Ishikawa (cell line): ENCODE results near the gene PDIK1L.

Experiments
- CEBPB ChIP-seq: IDR thresholded peaks from 2 replicates; pipeline ENCODE4 v1.6.1; 2012
- CREB1 ChIP-seq: IDR thresholded peaks from 2 replicates; pipeline ENCODE4 v1.6.1; 2012; ENCODE audit warnings: low read depth
- EGR1 ChIP-seq: IDR thresholded peaks from 2 replicates; pipeline ENCODE4 v1.6.1; 2012
- EP300 ChIP-seq: IDR thresholded peaks from 2 replicates; pipeline ENCODE4 v1.6.1; 2012; ENCODE audit warnings: borderline replicate concordance
- FOXM1 ChIP-seq: IDR thresholded peaks from 2 replicates; pipeline ENCODE4 v1.6.1; 2012; ENCODE audit warnings: low read depth, borderline replicate concordance
- NFIC ChIP-seq: IDR thresholded peaks from 2 replicates; pipeline ENCODE4 v1.6.1; 2012
- RAD21 ChIP-seq: IDR thresholded peaks from 2 replicates; pipeline ENCODE4 v1.6.1; 2012; ENCODE audit warnings: low read depth
- TAF1 ChIP-seq: IDR thresholded peaks from 2 replicates; pipeline ENCODE4 v1.6.1; 2012; ENCODE audit warnings: low read depth, mild to moderate bottlenecking
- TCF12 ChIP-seq: IDR thresholded peaks from 2 replicates; pipeline ENCODE4 v1.6.1; 2012; ENCODE audit warnings: low read depth
- TEAD4 ChIP-seq: IDR thresholded peaks from 2 replicates; pipeline ENCODE4 v1.6.1; 2012
- USF1 ChIP-seq: IDR thresholded peaks from 2 replicates; pipeline ENCODE4 v1.6.1; 2012
- YY1 ChIP-seq: IDR thresholded peaks from 2 replicates; pipeline ENCODE4 v1.6.1; 2012; ENCODE audit warnings: low read depth
- ZBTB7A ChIP-seq: IDR thresholded peaks from 2 replicates; pipeline ENCODE4 v1.6.1; 2012; ENCODE audit warnings: low read depth
- TF ChIP-seq, protein P1 (sequence below): IDR thresholded peaks from 2 replicates; pipeline ENCODE4 v1.6.1; 2012; ENCODE audit warnings: low read depth, mild to moderate bottlenecking
- TF ChIP-seq, protein P2 (sequence below): IDR thresholded peaks from 2 replicates; pipeline ENCODE4 v1.6.1; 2012

PDIK1L gene

DNA sequence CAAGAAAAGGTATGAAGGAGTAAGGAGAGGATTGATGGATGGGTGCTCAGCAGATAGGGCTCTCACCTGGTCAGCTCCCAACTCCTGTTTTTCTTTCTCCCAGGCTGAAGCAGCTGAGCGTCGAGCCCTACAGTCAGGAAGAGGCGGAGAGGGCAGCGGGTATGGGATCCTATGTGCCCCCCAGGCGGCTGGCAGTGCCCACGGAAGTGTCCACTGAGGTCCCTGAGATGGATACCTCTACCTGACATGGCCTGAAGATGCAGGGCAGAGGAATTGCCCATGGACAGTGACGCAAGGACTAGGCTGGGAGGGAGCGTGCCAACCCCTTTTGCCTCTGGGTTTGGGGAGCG lies 58.8 kb downstream of the PDIK1L start:
- TF ChIP-seq ZBTB7A (no peak), TAF1 (no peak), EGR1 (no peak), TEAD4 (no peak), EP300 (no peak), FOXM1 (no peak), NFIC (no peak), CREB1 (no peak), RAD21 (no peak), USF1 (no peak)
- TF ChIP-seq, protein P1, sequence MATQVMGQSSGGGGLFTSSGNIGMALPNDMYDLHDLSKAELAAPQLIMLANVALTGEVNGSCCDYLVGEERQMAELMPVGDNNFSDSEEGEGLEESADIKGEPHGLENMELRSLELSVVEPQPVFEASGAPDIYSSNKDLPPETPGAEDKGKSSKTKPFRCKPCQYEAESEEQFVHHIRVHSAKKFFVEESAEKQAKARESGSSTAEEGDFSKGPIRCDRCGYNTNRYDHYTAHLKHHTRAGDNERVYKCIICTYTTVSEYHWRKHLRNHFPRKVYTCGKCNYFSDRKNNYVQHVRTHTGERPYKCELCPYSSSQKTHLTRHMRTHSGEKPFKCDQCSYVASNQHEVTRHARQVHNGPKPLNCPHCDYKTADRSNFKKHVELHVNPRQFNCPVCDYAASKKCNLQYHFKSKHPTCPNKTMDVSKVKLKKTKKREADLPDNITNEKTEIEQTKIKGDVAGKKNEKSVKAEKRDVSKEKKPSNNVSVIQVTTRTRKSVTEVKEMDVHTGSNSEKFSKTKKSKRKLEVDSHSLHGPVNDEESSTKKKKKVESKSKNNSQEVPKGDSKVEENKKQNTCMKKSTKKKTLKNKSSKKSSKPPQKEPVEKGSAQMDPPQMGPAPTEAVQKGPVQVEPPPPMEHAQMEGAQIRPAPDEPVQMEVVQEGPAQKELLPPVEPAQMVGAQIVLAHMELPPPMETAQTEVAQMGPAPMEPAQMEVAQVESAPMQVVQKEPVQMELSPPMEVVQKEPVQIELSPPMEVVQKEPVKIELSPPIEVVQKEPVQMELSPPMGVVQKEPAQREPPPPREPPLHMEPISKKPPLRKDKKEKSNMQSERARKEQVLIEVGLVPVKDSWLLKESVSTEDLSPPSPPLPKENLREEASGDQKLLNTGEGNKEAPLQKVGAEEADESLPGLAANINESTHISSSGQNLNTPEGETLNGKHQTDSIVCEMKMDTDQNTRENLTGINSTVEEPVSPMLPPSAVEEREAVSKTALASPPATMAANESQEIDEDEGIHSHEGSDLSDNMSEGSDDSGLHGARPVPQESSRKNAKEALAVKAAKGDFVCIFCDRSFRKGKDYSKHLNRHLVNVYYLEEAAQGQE = no peak
- TF ChIP-seq, protein P2, sequence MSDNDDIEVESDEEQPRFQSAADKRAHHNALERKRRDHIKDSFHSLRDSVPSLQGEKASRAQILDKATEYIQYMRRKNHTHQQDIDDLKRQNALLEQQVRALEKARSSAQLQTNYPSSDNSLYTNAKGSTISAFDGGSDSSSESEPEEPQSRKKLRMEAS = no peak

DNA sequence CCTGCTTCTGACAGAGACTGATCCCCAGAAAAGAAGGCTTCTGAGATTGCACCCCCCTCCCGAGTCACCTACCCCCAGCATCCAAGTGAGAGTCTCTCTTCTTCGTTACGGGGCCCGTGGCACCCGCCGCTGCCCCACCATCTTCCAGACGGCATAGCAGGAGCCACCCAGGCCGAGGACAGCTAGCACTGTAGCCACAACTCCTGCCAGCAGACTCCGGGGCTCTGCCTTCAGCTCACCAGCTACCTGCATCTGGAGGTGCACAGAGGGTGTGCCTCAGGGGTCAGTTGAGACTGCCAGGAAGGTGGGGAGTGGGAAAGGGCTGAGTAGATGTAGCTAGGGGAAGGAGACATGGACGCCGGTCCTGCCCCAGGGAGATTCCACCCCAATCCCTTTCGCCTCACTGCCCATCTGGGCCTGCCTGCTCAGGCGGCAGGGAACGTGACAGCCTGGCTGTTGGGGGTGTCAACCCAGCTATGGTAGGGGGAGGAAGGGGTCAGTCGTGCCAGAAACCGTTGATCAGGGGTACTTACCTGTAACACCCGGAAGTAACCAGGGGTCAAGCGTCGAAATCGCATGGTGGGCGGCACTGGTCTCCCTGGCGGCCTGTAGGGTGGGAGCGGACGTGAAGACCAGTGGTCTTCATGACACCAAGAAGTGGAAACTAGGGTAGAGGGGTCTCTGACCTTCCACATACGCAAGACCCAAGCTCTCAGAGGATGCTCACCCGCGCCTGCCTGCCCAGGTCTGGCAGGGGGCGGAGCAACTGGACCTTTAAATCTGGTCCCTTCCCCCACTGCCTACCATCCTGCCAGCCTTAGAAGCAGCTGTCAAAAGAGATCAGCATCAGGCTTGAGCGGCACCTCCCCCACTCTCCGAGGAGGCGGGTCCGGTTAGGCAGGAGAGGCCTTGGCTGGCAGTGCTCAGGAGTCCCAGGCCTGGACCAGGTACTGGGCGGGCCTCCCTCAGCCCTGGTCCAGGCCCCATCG lies 59.8 kb downstream of the PDIK1L start, which contains the start of gene ZNF593OS:
Gene ZNF593OS (minus strand): TSS at position 749 of the 989 bp plus-strand sequence. CDS start 171 bp downstream, at position 578.
- no peak for TF ChIP-seq ZBTB7A
- TF ChIP-seq, protein P2 = no peak
- no peak for TF ChIP-seq YY1
- no peak for TF ChIP-seq CREB1
- TF ChIP-seq EP300 = no peak
- no peak for TF ChIP-seq CEBPB
- TF ChIP-seq EGR1 = no peak
- TF ChIP-seq TEAD4 = no peak
- TF ChIP-seq FOXM1 = no peak
- TF ChIP-seq RAD21 = no peak
- no peak for TF ChIP-seq TCF12
